DMS 273 (cell line): ENCODE measurements around the gene KAT8.
"Not testable (repeated sequence)": the region's sequence is repeated elsewhere in the genome, so short reads cannot be mapped to it uniquely, and the experiment has no call there.

ENCODE experiments used
- DNase-seq: peaks from one replicate; lab custom pipeline; 2025; ENCODE audit not compliant: unreplicated experiment; lab: John Stamatoyannopoulos, UW

The KAT8 gene

GRCh38 chr16:31144418-31144817, 27.0 kb downstream of the KAT8 start:
- not testable (repeated sequence) for DNase-seq

DNA sequence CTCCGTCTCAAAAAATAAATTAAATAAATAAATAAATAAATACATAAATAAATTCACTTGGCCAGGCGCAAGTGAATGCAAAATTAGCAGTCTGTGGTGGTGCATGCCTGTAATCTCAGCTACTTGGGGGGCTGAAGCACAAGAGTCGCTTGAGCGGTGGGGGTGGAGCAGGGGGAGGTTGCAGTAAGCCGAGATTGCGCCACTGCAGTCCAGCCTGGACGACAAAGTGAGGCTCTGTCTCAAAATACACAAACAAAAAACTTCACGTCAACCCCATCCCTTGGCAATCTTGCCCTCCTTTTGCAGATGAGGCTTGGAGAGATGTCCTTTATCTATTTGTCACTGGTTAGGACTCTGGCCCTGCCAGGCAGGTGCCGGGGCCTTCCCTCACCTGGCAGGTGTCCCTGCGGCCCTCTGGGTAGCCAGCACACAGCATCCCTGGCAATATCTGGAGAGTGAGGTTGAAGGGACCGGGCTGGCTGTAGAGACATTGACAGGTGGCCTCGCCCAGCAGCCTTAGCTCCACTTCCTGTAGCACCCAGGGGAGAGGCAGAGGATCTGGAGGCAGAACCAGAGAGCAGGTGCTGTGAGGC, 28.0 kb downstream of the KAT8 start:
- DNase-seq = no peak

- no peak for DNase-seq
Measured at GRCh38 chr16:31147574-31147973, 30.1 kb downstream of the KAT8 start.

DNA sequence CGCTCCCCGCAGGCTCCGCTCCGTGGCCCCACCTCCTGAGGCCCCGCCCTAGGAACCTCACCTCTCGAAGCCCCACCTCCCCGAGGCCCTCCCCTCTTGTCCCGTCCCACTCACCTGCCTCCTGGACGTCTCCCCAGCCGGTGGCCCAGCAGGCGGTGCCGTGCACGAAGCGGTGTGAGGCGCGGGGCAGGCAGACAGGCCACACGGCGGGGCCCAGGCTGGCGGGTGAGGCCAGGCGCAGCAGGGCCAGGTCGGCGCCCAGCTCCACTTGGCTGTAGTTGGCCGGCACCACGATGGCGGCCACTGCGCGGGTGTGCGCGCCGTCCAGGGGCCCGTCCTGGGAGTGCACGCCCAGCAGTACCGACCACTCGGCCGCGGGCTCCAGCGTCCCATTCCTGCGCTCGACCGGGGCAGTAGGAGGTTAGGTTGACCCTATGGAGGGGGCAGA, 30.8 kb downstream of the KAT8 start:
- no peak for DNase-seq

DNA sequence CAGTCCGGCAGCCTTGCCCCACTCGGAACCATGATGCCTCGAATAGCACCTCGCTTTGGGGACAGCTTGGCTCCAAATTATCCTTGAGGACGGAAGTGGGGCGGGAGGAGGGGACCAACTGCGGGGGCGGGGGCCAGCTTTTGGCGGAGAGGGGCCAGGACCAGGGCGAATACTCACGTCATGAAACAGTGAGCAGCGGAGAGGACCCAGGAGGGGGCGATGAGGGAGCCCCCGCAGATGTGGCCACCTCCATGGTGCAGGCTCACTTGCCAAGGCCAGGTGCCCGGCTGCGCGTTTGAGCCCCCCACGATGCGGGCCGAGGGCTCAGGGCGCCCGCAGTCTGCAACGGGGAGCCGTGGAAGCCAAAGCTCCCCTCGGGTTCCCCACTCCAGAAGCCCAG, 31.4 kb downstream of the KAT8 start:
- no peak for DNase-seq

GRCh38 chr16:31149332-31149731, 31.9 kb downstream of the KAT8 start:
- no peak for DNase-seq

GRCh38 chr16:31149894-31150890, 32.7 kb downstream of the KAT8 start, which contains the start of gene PRSS36:
Gene PRSS36, minus strand, starts transcription at chr16:31150066. Its CDS starts 31 bp downstream, at chr16:31150035.
- no peak for DNase-seq

GRCh38 chr16:31150976-31151375, 33.5 kb downstream of the KAT8 start:
- DNase-seq = not testable (repeated sequence)

DNA sequence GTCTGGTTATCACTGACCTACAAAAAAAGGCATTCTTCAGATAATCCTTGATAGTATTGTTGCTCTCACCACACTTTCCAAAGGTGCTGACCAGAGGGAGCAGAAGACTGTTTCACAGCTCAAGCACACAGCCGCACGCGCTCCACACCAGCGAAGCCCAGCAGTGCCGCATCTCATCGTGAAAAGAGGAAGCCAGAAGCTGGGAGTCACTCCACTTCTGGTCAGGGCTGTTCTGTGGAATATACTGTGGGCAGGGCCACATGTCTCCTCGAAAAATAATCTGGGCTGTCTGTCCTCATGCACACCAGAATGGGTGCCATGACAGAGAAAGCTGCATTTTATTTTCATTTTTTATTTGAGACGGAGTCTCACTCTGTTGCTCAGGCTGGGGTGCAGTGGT, 39.7 kb downstream of the KAT8 start:
- DNase-seq = no peak

- DNase-seq = no peak
Measured at GRCh38 chr16:31167315-31167714, 49.9 kb downstream of the KAT8 start.

DNA sequence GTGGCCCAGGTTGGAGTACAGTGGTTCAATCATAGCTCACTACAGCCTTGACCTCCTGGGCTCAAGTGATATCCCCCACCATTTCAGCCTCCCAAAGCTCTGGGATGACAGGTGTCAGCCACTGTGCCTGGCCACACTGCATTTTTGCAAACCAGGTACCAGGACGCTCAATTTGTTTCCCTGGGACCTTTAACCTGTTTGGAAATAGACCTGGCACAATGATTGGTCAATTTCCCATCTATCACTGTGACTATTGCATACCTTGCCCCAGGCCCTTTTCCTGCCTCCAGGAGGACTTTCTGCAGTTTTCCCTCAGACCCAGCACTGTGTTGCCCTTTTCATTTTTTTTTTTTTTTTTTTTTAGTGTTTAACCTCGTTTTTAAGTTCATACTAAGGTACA, 51.4 kb downstream of the KAT8 start:
- no peak for DNase-seq

GRCh38 chr16:31170048-31170447, 52.6 kb downstream of the KAT8 start:
- not testable (repeated sequence) for DNase-seq

DNA sequence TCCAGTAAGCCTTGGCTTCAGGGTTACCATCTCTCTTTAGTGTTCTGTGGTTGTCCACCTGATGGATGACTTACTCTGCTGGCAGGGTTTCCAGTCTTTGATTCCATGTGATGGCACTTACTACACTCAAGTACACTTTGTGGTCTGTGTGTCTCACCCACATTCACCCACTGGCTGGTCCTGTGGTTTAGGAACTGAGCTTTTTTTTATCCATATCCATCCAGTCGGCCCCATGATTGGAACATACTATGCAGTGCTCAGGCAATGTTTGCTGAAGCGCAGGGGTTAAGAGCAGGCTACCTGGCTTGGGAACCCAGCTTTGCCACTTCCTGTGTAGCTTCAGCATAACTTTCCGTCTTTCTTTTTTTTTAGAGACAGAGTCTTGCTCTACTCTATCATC, 59.7 kb downstream of the KAT8 start:
- no peak for DNase-seq

DNA sequence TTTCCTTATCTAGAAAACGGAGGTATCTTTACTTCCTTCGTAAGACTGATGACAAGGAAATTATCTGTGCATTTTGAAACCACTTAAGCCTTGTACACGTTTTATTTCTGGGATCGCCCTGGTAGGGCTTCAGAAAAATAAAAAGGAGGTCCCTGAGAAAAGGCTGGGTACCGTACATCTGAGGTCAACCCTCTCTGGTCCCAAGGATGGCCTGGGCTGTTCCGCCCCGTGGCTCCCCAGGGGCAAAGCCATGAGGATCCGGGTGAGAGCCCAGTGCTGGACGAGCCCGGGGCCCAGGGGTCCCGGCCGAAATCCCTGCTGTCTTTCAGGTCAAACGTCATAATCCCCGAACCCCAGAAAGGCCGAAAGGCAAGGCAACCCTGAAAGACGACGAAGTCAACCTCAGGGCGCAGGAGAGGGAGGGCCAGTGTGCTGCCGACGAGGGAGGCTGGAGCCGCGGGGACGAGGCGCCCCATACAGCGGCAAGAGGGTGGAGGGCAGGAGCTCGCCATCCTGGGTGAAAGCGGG, 61.8 kb downstream of the KAT8 start:
- DNase-seq = no peak

- peak; percentile 94 for DNase-seq
Measured at GRCh38 chr16:31179747-31180459, 62.4 kb downstream of the KAT8 start, which contains the start of gene FUS. Gene FUS, plus strand, starts transcription at chr16:31180139. Its CDS starts 76 bp downstream, at chr16:31180215.
